ENCODE results near the gene RUVBL1.
A peak's percentile ranks its signal among the peaks of the same experiment; 100 is the strongest.

Gene RUVBL1

GRCh38 chr3:128143496-128143895, 19.9 kb upstream of the RUVBL1 start:
- DNase-seq (ENCODE audit: low read depth) = no peak
- TF ChIP-seq, protein P1, sequence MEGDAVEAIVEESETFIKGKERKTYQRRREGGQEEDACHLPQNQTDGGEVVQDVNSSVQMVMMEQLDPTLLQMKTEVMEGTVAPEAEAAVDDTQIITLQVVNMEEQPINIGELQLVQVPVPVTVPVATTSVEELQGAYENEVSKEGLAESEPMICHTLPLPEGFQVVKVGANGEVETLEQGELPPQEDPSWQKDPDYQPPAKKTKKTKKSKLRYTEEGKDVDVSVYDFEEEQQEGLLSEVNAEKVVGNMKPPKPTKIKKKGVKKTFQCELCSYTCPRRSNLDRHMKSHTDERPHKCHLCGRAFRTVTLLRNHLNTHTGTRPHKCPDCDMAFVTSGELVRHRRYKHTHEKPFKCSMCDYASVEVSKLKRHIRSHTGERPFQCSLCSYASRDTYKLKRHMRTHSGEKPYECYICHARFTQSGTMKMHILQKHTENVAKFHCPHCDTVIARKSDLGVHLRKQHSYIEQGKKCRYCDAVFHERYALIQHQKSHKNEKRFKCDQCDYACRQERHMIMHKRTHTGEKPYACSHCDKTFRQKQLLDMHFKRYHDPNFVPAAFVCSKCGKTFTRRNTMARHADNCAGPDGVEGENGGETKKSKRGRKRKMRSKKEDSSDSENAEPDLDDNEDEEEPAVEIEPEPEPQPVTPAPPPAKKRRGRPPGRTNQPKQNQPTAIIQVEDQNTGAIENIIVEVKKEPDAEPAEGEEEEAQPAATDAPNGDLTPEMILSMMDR (IDR thresholded peaks at IDR 0.05; ENCODE audit: low read length, missing control alignments) = no peak
- no peak overlapping the region for H3K4me3 ChIP-seq (replicated peaks; ENCODE audit: low read depth, low read length)

DNA sequence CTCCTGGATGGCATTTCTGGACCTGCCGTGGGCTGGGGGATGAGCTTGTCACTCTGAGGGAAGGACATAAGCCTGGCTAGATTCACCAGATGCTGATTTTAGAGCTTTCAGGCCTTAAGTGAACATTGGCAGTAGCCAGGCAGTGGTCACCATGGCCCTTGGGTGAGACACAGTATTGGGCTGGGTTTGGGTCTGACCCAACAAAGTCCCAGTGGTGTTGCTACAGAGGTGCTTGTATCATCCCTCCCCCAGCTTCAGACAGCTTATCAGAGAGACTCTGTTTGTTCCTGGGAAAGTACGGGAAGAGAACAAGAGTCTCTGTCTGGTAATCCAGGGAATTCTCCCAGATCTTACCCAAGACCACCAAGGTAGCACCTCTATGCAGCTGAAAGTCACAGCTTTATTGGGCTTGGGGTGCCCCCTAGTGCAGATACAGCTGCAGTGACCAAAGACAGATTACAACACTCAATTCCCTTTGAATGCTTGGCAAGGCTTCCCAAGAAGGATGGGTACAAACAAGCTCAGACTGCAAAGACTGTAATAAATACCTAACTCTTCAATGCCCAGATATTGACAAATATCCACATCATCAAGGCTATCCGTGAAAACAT, 9.8 kb upstream of the RUVBL1 start:
- peak; percentile 83 for DNase-seq (ENCODE audit: low read depth)
- TF ChIP-seq, protein P1 (IDR thresholded peaks at IDR 0.05; ENCODE audit: low read length, missing control alignments) = peak; percentile 83
- no peak overlapping the region for H3K4me3 ChIP-seq (replicated peaks; ENCODE audit: low read depth, low read length)

- TF ChIP-seq, protein P1 (IDR thresholded peaks at IDR 0.05; ENCODE audit: low read length, missing control alignments) = no peak
- H3K4me3 ChIP-seq (replicated peaks; ENCODE audit: low read depth, low read length) = no peak overlapping the region
- DNase-seq (ENCODE audit: low read depth) = no peak
Measured at GRCh38 chr3:128131897-128132646, 8.5 kb upstream of the RUVBL1 start.

DNA sequence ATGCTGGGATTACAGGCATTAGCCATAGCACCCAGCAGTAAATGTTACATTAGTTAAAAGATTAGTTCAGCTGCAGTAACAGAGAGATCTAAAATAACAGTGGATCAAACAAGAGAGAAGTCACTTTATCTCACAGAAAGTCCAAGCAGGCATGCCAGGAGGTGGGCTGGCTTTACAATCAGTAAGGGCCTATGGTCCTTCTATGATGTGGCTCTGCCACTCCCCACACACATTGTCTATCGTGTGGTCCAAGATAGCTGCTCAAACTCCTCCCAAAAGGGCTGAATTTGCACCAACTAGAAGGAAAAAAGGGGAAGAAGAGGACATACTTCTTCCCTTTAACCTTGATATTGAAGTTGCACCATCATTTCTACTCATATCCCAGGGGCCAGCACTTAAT, 4.6 kb upstream of the RUVBL1 start:
- TF ChIP-seq, protein P1 (IDR thresholded peaks at IDR 0.05; ENCODE audit: low read length, missing control alignments) = no peak
- DNase-seq (ENCODE audit: low read depth) = no peak
- H3K4me3 ChIP-seq (replicated peaks; ENCODE audit: low read depth, low read length) = no peak overlapping the region

DNA sequence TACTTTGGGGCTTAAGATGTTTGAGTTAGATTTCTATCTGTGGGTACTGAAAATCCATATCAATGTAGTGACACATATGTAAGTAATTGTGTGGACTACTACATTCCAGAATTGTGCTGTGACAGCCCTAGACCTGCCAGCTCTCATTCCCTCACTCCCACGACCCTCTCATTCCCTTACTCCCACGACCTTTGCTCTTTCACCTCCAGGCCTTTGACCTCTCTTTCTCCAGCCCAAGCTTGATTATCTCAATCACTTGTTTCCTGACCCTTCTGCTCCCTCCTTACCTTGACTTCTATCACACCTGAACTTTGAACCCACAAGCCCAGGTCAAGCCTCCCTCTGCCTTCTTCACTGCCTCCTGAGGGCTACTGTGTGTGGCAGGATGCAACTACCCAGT, 3.6 kb upstream of the RUVBL1 start:
- no peak for DNase-seq (ENCODE audit: low read depth)
- H3K4me3 ChIP-seq (replicated peaks; ENCODE audit: low read depth, low read length) = no peak overlapping the region
- TF ChIP-seq, protein P1 (IDR thresholded peaks at IDR 0.05; ENCODE audit: low read length, missing control alignments) = no peak

GRCh38 chr3:128123156-128123537, 465 bp downstream of the RUVBL1 start:
- TF ChIP-seq, protein P1 (IDR thresholded peaks at IDR 0.05; ENCODE audit: low read length, missing control alignments) = no peak

More at GRCh38 chr3:128123156-128123537, 465 bp downstream of the RUVBL1 start:
- H3K4me3 ChIP-seq (replicated peaks; ENCODE audit: low read depth, low read length) = peak overlapping the region; percentile 95
- DNase-seq (ENCODE audit: low read depth) = no peak

All from fibroblast of pulmonary artery (primary cell).